CD4-positive, alpha-beta T cell treated with Interleukin-1 beta for 1 hour (primary cell): Measurements from ENCODE around the gene KCTD15.

Experiments used
- DNase-seq, 2 donors: peaks; one replicate each; pipeline ENCODE4 v3.0.0-alpha.2; 2020 to 2022

The KCTD15 gene

GRCh38 chr19:33798681-33799111 is 2.0 kb downstream of the KCTD15 start:
- DNase-seq = no peak

DNA sequence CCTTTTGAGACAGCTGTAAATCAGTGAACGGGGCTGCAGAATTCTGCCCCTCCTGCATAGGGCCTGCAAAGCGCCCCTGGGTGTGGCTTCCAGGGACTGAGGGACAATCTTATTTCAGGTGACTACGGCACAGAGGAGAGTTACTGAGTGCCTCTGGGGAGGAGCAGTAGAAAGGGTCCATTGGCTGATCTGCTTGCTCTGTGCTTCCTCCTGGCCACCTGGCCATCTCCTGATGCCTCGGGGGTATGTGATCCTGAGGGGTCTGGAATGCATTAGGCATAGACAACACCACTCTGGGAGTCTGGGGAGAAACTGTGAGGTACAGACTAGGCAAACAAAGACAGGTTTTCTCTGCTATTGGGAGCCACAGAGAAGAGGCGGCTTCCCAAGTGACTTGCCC is 2.8 kb downstream of the KCTD15 start:
- DNase-seq = no peak

DNA sequence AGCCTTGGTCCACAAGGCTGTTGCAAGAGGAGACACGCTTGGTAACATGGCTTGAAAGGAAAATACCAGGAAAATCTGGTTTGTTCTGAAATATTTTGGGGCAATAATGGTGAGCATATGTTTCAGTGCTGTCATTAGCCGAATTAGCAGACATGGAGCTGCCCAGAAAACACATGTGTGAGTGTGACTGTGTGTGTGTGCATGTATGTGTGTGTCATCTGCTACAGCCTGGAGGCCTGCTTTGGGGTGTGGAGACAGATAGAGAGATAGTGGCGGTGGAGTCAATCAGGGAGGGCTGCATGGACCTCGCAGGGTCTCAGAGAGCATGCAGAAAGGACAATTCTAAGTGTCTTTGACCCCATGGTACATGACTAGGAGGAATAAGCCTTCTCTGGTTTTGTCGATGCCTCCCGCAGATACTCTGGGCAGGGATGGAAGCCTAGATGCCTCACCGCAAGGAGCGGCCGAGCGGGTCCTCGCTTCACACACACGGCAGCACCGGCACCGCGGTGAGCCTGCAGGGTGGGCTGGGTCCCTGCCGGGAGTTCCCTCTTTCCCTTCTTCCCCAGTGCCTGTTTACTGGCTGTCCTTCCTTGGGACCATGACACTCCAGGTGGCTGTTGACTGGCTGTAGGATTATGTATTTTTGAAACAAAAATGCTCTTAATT is 3.5 kb downstream of the KCTD15 start:
- no peak for DNase-seq

DNA sequence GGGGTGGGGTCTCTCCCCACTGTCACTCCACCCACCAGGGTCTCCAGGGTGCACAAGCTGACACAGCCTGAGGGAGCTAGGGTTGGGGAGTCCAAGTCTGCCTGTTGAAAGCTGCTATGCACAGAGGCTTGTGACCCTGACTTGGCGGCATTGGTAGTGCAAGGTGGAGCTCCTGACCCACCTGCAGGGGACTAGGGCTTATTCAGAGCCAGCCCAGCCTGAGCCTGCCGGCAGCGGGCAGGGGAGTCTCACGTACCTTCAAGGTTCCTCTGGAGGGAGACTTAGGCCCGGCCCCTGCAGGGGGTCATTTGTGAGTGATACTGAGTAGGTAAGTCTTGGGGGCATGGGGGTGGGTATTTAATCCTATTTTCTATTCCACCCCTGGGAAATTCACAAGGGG is 4.7 kb downstream of the KCTD15 start:
- DNase-seq = no peak

GRCh38 chr19:33802001-33802400 is 5.3 kb downstream of the KCTD15 start:
- no peak for DNase-seq

GRCh38 chr19:33802801-33803200 is 6.1 kb downstream of the KCTD15 start:
- no peak for DNase-seq

GRCh38 chr19:33803383-33803782 is 6.7 kb downstream of the KCTD15 start:
- no peak for DNase-seq

DNA sequence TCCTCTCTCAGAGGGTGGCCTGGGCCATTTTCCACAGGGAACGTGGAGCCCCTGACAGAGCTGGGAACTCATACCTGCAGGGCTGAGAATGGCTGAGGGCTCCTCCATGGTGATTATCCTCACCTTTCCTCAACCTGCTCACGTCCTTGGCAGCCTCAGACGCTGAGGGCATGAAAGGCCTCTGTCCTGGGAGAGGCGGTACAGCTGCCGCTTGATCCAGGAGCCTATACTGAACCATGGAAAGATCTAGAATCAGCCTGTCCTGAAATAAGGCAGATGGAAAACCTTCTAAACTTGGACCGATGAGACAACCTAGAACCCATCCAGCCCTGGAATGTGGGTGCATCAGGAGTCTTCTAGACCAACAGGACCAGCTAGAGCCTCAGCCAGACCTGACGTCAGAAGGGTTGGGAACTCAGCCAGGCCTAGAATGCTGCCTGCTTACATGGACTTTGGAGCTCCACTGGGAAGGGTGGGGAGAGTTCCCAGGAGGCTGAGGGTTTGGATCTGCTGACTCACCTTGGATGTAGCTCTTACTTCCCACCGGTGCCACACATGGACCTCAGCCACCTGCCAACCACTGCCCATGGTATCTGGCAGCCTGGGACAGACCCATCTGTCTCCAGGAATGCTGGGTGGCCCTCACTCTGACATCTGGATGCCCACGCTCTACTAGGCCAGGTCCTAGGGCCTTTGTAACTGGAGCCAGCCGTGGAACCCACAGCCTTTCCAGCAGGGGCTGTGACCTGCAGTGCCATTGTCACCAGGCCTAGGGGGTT is 7.5 kb downstream of the KCTD15 start:
- no peak for DNase-seq

GRCh38 chr19:33805313-33805712 is 8.6 kb downstream of the KCTD15 start:
- DNase-seq = no peak

DNA sequence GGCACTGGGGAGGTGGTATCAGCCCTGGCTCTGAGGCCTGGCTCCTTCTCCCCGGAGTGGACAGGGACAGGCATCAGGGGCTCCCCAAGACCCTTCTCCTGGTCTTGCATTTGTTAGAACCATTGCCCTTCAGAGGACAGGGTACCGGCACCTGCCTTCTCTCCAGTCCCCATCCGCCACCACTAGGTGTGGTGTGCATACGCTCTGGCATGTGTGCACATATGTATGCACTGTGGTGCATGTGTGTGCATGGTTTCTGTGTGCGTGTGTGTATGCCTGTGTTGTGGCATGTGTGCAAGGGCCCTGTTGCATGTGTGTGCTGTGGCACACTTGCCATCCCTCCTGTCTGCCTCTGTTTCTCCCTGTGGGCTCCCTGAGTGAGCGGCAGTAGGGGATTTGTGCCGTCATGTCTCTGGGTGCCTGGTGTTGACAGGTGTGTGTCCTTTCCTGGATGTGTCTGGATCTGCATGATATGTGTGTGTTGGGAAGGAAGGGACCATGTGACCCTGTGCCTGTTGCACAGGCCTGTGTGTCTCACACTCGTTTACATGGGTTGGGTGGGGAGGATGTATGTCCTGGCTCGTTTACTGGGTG is 9.3 kb downstream of the KCTD15 start:
- no peak for DNase-seq

DNA sequence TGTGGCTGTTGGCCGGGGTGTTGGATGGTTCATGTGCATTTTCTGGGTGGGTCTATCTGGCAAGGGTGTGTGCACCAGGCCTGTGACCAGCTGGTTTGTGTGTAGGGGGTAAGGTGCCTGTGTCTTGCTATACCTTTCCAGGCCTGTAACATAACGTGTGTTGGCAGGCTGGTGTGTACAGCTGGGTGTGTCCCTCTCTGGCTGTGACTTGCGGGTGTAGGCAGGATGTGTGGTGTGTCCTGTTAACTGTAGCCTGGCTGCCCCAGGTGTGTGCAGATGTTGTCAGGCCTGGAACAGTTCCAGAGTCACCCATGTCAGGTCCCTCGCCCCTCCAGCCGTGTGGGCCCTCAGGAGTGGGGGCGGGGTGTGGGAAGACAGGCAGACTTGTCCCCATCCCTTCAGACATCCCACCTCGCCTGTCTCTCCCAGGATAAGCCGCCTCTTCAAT is 9.8 kb downstream of the KCTD15 start:
- DNase-seq = no peak

- DNase-seq = no peak
Observed at GRCh38 chr19:33808399-33808798, 11.7 kb downstream of the KCTD15 start.

DNA sequence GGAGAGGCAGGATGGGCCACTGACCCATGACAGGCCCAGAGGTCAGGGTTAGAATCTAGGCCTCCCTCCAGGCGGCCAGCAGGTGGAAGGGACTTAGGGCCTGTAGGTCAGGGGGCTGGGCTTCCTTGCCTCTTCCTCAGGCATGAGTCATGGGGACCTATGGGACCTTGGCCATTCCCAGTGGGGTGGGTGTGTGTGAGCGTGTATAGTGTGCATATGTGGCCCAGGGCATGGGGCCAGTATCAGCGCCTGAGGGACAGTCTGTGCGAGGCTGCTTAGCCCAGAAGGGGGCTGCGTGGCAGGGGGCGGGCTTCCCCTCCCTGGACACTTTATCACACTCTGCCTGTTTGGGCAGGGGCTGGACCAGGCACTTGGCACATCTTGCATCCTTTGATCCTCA is 13.3 kb downstream of the KCTD15 start:
- DNase-seq = no peak

DNA sequence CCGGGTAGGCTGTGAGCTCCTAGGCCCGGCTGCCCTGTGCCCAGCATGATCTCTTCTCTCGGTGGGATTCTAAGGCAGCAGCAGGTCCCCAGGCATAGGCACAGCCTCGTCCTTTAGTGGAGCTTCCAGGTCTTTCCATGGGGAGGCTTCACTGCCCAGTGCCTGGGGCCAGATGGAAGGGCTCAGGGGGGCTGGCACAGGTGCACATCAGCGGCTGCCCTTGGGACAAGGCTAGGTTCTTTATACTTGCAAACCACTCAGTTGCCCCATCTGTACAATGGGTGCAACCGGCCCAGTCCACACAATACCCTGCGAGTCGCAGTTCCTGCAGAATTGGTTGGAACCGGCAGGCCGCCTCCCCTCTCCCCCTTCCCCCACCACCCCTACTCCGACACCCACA is 14.2 kb downstream of the KCTD15 start:
- DNase-seq = no peak

- DNase-seq = no peak
Observed at GRCh38 chr19:33811246-33811645, 14.6 kb downstream of the KCTD15 start.

GRCh38 chr19:33811736-33812387 is 15.2 kb downstream of the KCTD15 start:
- DNase-seq = no peak

DNA sequence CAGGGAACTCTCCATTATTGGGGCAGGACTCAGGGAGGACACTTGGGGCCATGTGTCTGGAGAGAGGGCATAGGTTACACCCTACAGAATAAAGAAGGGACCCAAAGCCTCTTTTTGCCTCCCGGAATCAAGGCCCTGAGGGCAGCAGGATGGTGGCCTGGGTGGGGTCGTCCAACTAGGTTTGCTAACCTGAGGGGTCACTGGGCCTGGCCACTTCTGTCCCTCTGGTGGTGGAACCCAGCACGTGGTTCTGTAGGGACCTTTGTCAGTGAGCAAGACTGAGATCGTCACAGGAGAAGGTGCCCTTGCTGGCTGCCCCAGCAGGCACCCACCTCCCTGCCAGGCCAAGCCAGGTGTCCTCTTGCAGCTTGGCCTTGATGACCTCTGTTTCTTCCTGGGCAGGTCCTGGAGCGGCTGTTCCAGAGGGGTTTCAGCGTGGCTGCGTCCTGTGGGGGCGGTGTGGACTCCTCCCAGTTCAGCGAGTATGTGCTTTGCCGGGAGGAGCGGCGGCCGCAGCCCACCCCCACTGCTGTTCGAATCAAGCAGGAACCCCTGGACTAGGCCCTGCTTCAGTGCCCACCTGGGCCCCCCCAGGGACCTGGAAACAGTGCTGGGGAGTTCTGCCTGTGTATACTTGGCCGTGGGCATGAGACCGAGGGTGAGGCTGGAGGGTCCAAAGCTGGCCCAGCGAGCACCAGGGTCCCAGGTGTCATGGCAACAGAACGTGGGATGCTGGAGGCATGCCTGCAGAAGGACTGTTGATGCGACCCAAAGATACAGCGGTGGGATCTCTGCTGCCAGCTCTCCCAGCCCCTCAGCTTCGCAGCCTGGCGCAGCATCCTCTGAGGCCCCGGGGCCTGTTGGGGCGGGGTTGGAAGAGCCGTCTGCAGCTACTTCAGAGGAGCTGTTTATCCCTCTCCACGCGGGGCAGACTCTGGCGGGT is 16.0 kb downstream of the KCTD15 start:
- no peak for DNase-seq

DNA sequence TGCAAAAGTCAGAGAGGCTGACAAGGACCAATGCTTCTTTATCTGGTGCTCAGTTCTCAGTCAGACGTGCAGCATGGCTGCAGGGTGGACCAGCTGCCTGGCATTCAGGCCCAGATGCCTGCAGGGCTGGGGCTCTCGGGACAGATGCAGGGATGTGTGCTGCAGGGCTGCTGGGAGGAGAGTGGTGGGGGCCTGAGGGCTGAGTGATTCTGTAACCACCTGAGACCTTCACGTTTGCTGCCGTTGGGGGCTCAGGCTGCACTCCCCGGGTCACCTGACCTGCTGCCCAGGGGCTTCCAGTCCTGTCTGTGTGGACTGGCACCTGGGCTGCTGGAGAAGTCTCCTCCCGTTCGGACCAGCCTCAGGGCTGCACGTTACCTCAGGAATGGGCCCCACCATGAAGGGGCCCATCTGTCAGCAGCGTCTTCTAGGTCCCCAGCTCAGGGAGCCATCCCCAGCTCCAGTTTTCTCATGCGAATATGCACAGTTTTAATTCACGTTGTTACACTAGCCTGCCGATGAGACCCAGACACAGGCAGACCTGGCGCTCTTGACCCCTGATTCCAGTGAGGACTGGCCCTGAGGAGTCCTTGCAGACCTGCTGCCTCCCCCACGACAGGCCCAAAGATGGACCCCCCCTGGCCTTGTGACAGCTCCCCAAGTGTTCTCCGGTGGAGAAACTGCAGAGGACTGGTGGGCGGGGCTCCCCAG is 16.9 kb downstream of the KCTD15 start:
- DNase-seq = no peak

DNA sequence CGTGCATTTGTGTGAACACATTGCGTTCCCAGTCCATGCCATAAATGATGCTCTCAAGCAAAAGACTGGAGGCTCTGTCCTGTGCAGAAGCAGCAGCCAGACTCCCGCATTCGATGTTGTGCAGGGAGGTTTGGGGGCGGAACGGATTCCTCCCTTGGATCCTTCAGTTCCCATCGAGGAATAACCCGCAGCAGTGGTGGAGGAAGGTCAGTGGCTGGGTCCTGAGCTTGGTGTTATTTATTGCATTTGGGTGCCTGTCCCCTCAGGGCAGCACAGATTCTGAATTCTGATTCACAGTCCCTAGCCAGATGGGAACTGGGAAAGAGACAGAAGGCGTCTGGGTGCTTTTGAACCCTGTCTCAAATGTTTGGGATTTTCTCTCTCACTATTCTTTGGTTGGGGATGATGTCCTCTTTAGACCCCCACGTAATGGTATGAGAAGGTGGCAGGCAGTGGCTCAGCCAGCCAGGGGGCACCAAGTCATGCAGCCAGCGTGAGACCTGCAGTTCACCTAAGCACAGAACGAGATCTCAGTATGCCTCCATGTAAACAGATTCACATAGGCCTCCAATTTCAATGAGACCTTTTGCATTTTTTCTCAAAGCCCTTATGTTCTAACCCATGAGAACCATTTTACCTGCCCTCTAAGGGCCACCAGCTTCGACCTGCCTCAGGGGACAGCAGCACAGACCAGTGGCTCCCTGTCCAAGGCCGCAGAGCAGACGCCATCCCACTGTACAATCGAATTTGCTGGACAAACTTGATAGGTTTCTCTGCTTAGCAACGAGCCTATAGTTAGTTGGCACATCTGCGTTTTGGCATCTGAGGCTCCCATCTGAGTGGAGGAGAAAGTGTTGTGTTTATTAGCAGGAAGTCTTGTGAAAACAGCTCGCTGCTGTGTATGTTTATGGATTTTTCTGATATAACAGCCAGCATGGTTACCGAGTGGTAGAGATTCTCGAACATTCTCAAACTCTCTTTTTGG is 17.8 kb downstream of the KCTD15 start:
- DNase-seq = no peak
